Lower leg skin (tissue), 4 donors: ENCODE results near the gene LEMD2. TPM values are rescaled to one million over a fixed set of nuclear protein-coding genes. Genes with fewer than 3 reads are reported as not detected.

Experiments
- DNase-seq, 2 donors: peaks; one replicate each; pipeline ENCODE4 v3.0.0-alpha.2; 2019; ENCODE audit warnings: low spot score in 2 of 2
- H3K4me3 ChIP-seq: fragments of 200-600 bp; sonication (generic); 2 replicates; pipeline ENCODE4 v1.5.1; 2017; ENCODE audit warnings: mild to moderate bottlenecking, low read depth; ENCODE audit not compliant: poor library complexity, severe bottlenecking
- POLR2A ChIP-seq, 2 donors: fragments of 450-650 bp; IDR thresholded peaks; one replicate each; pipeline ENCODE4 v1.6.1; 2016 to 2017; ENCODE audit warnings: antibody characterized with exemption in 2 of 2, mild to moderate bottlenecking in 1 of 2, moderate library complexity in 1 of 2
- WGBS, 2 donors: methylation state at CpG; one replicate each; pipeline ENCODE4 v1.1.5; 2018; 5-methylcytosine and 5-hydroxymethylcytosine counted together
- intact Hi-C: fragments of 100-400 bp; cut with DNase I; formaldehyde crosslinking; loops from one replicate; pipeline ENCODE4 v1.15.0; 2023; ENCODE audit warnings: low total_unique reads
- total RNA-seq, 4 donors: library from RNA; depleted of rRNA; stranded (reverse); fragments of >200 nt; gene quantifications; one replicate each; pipeline ENCODE4 v1.1.0, GENCODE V29; 2016
- TF ChIP-seq, protein P1 (sequence below), 3 donors: fragments of 450-650 bp; IDR thresholded peaks; one replicate each; pipeline ENCODE4 v1.5.1; 2016; ENCODE audit warnings: antibody characterized with exemption in 3 of 3, mild to moderate bottlenecking in 3 of 3, moderate library complexity in 2 of 3

The LEMD2 gene
- total RNA-seq, 4 donors from 2014 or later = 57.5 to 93.6 (median 68.1) TPM

DNA sequence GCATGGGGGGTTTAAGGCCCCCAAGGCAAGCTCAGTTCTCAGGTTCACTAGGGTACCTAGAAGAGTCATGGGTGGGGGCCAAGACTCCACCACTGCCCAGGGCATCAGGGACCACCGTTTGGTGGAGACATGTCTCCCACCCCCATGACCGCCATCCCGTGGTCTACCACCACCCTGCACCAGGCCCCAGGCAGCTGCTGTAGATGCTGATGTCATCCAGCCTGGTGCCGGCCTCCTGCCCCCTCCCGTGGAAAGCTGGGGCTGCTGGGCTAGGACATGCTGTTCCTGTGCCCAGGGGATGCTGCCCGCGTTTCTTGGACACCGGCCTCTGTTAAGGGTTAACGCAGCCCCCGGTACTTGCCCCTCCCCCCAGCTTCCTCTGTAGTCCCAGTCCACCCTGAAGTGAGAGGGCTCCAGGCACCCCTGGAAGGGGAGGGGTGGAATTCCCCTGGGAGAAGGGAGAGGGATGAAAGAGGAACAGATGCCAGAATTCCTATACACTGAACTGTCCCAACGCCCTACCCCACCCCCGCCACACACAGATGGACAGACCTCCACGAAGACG, 42.8 kb downstream of the LEMD2 start:
- TF ChIP-seq POLR2A (IDR thresholded peaks at IDR 0.05) = no peak
- TF ChIP-seq, protein P1, sequence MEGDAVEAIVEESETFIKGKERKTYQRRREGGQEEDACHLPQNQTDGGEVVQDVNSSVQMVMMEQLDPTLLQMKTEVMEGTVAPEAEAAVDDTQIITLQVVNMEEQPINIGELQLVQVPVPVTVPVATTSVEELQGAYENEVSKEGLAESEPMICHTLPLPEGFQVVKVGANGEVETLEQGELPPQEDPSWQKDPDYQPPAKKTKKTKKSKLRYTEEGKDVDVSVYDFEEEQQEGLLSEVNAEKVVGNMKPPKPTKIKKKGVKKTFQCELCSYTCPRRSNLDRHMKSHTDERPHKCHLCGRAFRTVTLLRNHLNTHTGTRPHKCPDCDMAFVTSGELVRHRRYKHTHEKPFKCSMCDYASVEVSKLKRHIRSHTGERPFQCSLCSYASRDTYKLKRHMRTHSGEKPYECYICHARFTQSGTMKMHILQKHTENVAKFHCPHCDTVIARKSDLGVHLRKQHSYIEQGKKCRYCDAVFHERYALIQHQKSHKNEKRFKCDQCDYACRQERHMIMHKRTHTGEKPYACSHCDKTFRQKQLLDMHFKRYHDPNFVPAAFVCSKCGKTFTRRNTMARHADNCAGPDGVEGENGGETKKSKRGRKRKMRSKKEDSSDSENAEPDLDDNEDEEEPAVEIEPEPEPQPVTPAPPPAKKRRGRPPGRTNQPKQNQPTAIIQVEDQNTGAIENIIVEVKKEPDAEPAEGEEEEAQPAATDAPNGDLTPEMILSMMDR (IDR thresholded peaks at IDR 0.05) = no peak
- 29 to 38% methylated on average over 8 to 10 of the region's 14 CpGs for WGBS, 2 donors
- DNase-seq = no peak
- intact Hi-C loops = loop anchor here (10.0 kb wide), 1 partner anchor 409 kb away; no protein-coding TSS in a partner anchor
- H3K4me3 ChIP-seq = no peak overlapping the region

DNA sequence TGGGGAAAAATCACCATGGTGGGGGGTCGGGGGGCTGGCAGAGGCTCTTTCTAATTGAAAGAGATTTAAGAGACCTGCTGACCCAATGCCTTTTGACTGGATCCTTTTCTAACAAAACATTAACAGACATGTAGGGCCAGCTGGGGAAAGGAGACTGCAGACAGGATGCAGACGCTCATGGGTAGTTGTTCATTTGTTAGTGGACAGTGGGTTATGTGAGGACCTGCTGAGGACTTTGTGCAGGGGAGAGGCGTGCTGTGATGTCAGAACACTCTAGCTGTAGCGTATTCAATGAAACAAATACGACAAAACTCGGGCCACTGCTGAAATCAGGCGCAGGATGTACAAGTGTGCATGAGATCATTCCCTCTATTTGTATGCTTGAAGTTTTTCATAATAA, 43.4 kb downstream of the LEMD2 start:
- intact Hi-C loops = loop anchor here (10.0 kb wide), 1 partner anchor 409 kb away; no protein-coding TSS in a partner anchor
- TF ChIP-seq, protein P1 (IDR thresholded peaks at IDR 0.05) = no peak
- TF ChIP-seq POLR2A (IDR thresholded peaks at IDR 0.05) = no peak
- no peak for DNase-seq
- no peak overlapping the region for H3K4me3 ChIP-seq
- 87 to 88% methylated on average over 7 of the region's 7 CpGs for WGBS, 2 donors

DNA sequence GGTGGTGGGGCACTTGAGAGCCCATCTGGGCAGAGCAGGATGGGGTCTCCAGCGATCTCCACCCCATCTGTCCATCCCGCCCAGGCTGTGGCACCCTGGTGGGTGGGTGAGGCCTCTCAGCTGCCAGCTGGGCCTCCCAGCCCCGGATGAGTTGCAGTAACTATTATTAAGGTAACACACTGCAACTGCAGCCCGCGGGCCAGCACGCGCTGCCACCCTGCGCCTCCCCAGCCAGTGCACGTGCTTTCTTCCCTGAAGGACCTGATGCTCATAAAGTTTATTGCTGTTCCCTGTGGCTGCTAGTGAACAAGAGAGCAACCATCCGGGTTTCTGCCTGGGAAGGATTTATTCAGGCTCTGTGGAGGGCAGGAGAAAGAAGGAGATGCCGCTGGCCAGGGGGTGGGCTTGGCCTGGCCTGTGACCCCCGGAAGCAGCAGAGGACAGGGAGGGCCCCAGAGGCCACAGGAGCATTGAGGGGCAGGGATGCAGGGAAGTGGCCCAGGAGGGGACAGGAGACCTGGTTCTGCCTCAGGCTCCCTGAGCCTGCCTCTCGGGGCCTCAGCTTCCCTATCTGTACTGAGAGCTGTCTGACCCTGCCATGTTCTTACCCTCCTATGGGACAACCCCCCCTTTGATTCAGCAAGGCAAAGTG, 43.9 kb downstream of the LEMD2 start:
- WGBS, 2 donors = 56% methylated on average over 12 to 13 of the region's 13 CpGs
- intact Hi-C loops = loop anchor here (10.0 kb wide), 1 partner anchor 410 kb away; no protein-coding TSS in a partner anchor
- TF ChIP-seq POLR2A (IDR thresholded peaks at IDR 0.05) = no peak
- TF ChIP-seq, protein P1 (IDR thresholded peaks at IDR 0.05) = no peak
- DNase-seq = no peak
- no peak overlapping the region for H3K4me3 ChIP-seq

DNA sequence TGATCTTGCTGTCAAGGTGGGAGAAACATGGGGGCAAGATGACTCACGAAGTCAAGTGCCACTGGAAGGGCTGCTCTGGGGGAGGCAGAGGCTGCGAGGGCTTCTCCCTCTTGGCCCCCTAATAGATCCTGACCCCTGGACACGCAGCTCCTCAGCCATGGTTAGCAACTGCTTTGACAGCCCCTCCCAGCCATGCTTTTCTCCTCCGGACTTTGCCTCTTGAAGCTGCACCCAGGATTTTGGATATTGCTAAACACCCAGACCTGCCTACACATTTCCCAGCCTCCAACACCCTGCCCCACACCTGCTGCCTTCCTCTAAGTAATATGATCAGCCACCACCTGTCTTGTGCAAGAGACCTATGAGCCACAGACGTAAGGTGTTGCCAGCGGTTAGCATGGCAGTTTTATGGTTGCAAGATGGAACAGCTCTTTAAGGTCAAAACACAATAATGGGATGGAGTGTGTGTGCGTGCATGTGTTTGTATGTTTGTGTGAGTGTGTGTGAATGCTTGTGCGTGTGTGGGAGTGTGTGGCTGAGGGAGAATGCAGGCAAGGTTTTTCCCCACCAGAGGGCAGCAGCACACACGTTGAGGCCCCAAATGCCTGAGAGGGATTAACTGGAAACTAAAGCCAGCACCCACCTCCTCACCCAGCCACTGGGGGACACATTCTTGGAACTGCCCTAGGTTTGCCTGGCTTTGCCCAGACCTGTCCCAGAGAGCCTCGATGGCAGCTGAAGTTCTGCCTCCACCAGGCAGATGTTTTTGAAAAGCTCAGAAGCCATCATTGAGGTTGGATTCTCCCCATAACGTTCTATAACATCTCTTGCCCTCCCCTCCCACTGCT, 44.7 kb downstream of the LEMD2 start:
- H3K4me3 ChIP-seq = no peak overlapping the region
- WGBS, 2 donors = 26 to 33% methylated on average over 10 to 11 of the region's 11 CpGs
- no peak for TF ChIP-seq POLR2A (IDR thresholded peaks at IDR 0.05)
- TF ChIP-seq, protein P1 (IDR thresholded peaks at IDR 0.05) = peak in 1 of 3 donors; percentile 80
- peak; percentile 54 to 91 for DNase-seq
- intact Hi-C loops = loop anchor here (10.0 kb wide), 1 partner anchor 411 kb away; no protein-coding TSS in a partner anchor

DNA sequence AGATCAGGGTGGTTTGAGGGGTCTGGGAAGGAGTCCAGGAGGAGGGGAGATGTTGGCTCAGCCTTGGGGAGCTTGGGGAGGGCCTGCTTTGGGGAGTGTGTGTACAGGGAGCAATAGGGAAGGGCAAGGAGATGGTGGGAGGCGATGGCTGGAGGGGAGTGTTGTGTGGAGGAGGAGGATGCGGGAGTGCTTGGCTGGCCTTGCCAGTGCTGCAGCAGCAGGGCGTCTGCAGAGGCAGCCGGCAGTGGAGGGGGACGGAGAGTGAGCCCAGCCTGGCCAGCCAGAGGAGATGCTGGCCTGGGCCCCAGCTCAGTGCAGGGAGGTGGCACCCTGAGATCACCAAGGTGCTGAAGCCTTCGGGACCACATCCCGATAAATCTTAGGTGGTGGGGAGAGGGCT, 46.1 kb downstream of the LEMD2 start:
- 68 to 78% methylated on average over 7 of the region's 7 CpGs for WGBS, 2 donors
- no peak for DNase-seq
- intact Hi-C loops = loop anchor here (10.0 kb wide), 1 partner anchor 412 kb away; no protein-coding TSS in a partner anchor
- TF ChIP-seq, protein P1 (IDR thresholded peaks at IDR 0.05) = no peak
- no peak for TF ChIP-seq POLR2A (IDR thresholded peaks at IDR 0.05)
- H3K4me3 ChIP-seq = no peak overlapping the region
